Measurements from ENCODE around the gene HOXB2.

Gene HOXB2

GRCh38 chr17:48564188-48565021 lies 19.5 kb upstream of the HOXB2 start:
- Histone ChIP-seq H3K4me1 (ENCODE audit: insufficient read depth, poor library complexity, severe bottlenecking) (no peaks in the 10 kb centered on the region), H3K9me3 (ENCODE audit: severe bottlenecking) (no peaks in the 10 kb centered on the region), H3K36me3 (ENCODE audit: low read depth) (peaks cover 3% of the 10 kb centered on the region; the same call in 1 of the 2 replicates), H3K27ac (ENCODE audit: poor library complexity, severe bottlenecking) (no peak overlapping the region), H3K4me3 (ENCODE audit: severe bottlenecking) (no peak overlapping the region), H3K27me3 (ENCODE audit: insufficient read depth, poor library complexity, severe bottlenecking) (no peaks in the 10 kb centered on the region)
- TF ChIP-seq CTCF (IDR thresholded peaks at IDR 0.05; ENCODE audit: poor library complexity, severe bottlenecking), result no peak
- ATAC-seq (ENCODE audit: low read depth), result no peak
- DNase-seq (ENCODE audit: low spot score), result no peak

DNA sequence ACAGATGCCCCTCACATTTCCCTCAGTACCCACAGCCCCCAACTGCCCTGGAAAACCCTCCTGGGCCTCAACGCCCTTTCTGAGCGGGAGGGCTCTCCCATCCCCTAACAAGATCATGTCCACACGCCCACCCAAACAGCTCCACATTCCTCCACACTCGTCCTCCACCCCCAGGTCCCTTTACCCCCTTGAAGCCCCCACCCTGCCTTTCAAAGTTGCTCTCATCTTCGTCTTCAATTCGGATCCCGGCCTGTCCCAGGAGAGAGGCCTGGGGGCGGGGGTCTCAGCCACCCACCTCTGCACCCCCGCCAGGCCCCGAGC lies 18.9 kb upstream of the HOXB2 start:
- ATAC-seq (ENCODE audit: low read depth) (no peak), DNase-seq (ENCODE audit: low spot score) (no peak)
- Histone ChIP-seq H3K4me3 (ENCODE audit: severe bottlenecking) (no peak overlapping the region), H3K27me3 (ENCODE audit: insufficient read depth, poor library complexity, severe bottlenecking) (no peaks in the 10 kb centered on the region), H3K4me1 (ENCODE audit: insufficient read depth, poor library complexity, severe bottlenecking) (no peaks in the 10 kb centered on the region), H3K36me3 (ENCODE audit: low read depth) (peaks cover 3% of the 10 kb centered on the region; the same call in 1 of the 2 replicates), H3K9me3 (ENCODE audit: severe bottlenecking) (no peaks in the 10 kb centered on the region), H3K27ac (ENCODE audit: poor library complexity, severe bottlenecking) (no peak overlapping the region)
- no peak for TF ChIP-seq CTCF (IDR thresholded peaks at IDR 0.05; ENCODE audit: poor library complexity, severe bottlenecking)

DNA sequence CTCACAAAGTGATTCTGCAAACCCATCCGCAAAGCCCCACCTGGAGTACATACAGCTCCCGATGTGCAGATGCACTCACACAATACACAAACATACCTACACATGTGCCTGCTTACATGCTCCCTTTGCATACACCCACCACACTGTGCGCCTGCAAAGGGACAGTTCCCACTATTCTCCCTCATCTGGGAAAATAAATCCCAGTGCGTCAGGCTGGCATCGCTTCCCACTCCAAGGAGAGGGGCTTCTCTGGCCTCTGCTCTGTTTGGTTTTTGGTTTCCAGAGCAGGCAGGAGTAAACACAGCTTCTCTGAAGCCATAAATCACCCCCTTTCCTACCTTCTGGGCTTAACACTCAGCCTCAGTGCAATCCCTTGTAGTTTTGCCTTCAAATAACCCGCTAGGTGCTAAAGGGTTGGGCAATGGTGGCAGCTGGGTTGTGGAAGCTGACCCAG lies 18.5 kb upstream of the HOXB2 start:
- no peak overlapping the region for H3K4me3 ChIP-seq (ENCODE audit: severe bottlenecking)
- no peak for TF ChIP-seq CTCF (IDR thresholded peaks at IDR 0.05; ENCODE audit: poor library complexity, severe bottlenecking)
- no peak for ATAC-seq (ENCODE audit: low read depth)

DNA sequence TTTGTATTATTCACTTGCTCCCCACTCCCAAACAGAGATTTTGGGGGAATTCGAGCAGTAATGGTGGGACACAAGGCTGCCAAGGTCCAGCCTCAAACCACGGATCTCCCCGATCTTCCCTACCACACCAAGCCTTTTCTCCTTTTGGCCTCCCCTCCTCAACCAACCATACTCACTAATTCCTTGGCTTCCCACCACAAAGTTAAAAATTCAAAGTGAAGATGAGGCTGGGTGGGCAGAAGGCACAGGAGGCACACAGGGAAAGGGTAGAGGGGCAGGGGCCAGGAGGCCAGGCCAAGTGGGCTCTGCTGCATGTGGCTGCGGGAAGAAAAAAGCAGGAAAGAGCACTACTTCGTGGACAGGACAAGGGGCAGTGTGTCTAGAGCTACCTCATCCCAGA lies 18.0 kb upstream of the HOXB2 start:
- ATAC-seq (ENCODE audit: low read depth), result no peak
- Histone ChIP-seq H3K27ac (ENCODE audit: poor library complexity, severe bottlenecking) (no peak overlapping the region), H3K36me3 (ENCODE audit: low read depth) (peaks cover 3% of the 10 kb centered on the region; the same call in 1 of the 2 replicates), H3K4me3 (ENCODE audit: severe bottlenecking) (no peak overlapping the region), H3K9me3 (ENCODE audit: severe bottlenecking) (no peaks in the 10 kb centered on the region), H3K27me3 (ENCODE audit: insufficient read depth, poor library complexity, severe bottlenecking) (no peaks in the 10 kb centered on the region), H3K4me1 (ENCODE audit: insufficient read depth, poor library complexity, severe bottlenecking) (no peaks in the 10 kb centered on the region)
- TF ChIP-seq CTCF (IDR thresholded peaks at IDR 0.05; ENCODE audit: poor library complexity, severe bottlenecking), result no peak
- DNase-seq (ENCODE audit: low spot score), result no peak

More for the DNA sequence above, 18.5 kb upstream of the HOXB2 start:
- Histone ChIP-seq H3K36me3 (ENCODE audit: low read depth) (peaks cover 3% of the 10 kb centered on the region; the same call in 1 of the 2 replicates), H3K27me3 (ENCODE audit: insufficient read depth, poor library complexity, severe bottlenecking) (no peaks in the 10 kb centered on the region), H3K4me1 (ENCODE audit: insufficient read depth, poor library complexity, severe bottlenecking) (no peaks in the 10 kb centered on the region), H3K27ac (ENCODE audit: poor library complexity, severe bottlenecking) (no peak overlapping the region), H3K9me3 (ENCODE audit: severe bottlenecking) (no peaks in the 10 kb centered on the region)
- no peak for DNase-seq (ENCODE audit: low spot score)
